ENCODE data around the gene GABRG3. TPM values are rescaled to one million over a fixed set of nuclear protein-coding genes. Genes with fewer than 3 reads are reported as not detected.

Gene GABRG3
- total and polyA plus RNA-seq, 8 donors, result 0.35 TPM; not detected in 7

GRCh38 chr15:27064080-27064479, 93.1 kb downstream of the GABRG3 start:
- intact Hi-C loops (cut with DNase I), result no loop called here
- Histone ChIP-seq H3K27ac (no peak overlapping the region), H3K27me3 (no peaks in the 10 kb centered on the region), H3K4me3 (no peak overlapping the region), H3K4me1 (no peaks in the 10 kb centered on the region), H3K9me3 (no peaks in the 10 kb centered on the region), H3K36me3 (no peaks in the 10 kb centered on the region)
- FAIRE-seq, result no peak
- WGBS, 2 donors, result 77 to 92% methylated on average over 12 of the region's 12 CpGs
- ATAC-seq, result no peak
- no peak for DNase-seq
- TF ChIP-seq CTCF (IDR thresholded peaks at IDR 0.05), result no peak

GRCh38 chr15:27065151-27065550, 94.2 kb downstream of the GABRG3 start:
- intact Hi-C loops (cut with DNase I), result no loop called here
- ATAC-seq (no peak), FAIRE-seq (no peak), DNase-seq (no peak)
- TF ChIP-seq CTCF (IDR thresholded peaks at IDR 0.05), result no peak
- Histone ChIP-seq H3K27ac (no peak overlapping the region), H3K4me3 (no peak overlapping the region), H3K9me3 (no peaks in the 10 kb centered on the region), H3K27me3 (no peaks in the 10 kb centered on the region), H3K36me3 (no peaks in the 10 kb centered on the region), H3K4me1 (no peaks in the 10 kb centered on the region)
- WGBS, 2 donors, result 58 to 62% methylated on average over 7 of the region's 7 CpGs

GRCh38 chr15:27065785-27066184, 94.8 kb downstream of the GABRG3 start:
- H3K4me1 ChIP-seq, result no peaks in the 10 kb centered on the region
- H3K4me3 ChIP-seq, result no peak overlapping the region
- no peak for TF ChIP-seq CTCF (IDR thresholded peaks at IDR 0.05)
- H3K9me3 ChIP-seq, result no peaks in the 10 kb centered on the region
- intact Hi-C loops (cut with DNase I), result no loop called here
- H3K27ac ChIP-seq, result no peak overlapping the region
- FAIRE-seq, result no peak
- 48 to 60% methylated on average over 4 of the region's 4 CpGs for WGBS, 2 donors
- H3K36me3 ChIP-seq, result no peaks in the 10 kb centered on the region
- no peaks in the 10 kb centered on the region for H3K27me3 ChIP-seq
- no peak for ATAC-seq
- no peak for DNase-seq

- no peaks in the 10 kb centered on the region for H3K36me3 ChIP-seq
- no peak overlapping the region for H3K27ac ChIP-seq
- H3K4me3 ChIP-seq, result no peak overlapping the region
- H3K27me3 ChIP-seq, result no peaks in the 10 kb centered on the region
- 47 to 56% methylated on average over 2 of the region's 2 CpGs for WGBS, 2 donors
- no peak for DNase-seq
- intact Hi-C loops (cut with DNase I), result no loop called here
- FAIRE-seq, result no peak
- H3K4me1 ChIP-seq, result no peaks in the 10 kb centered on the region
- no peak for ATAC-seq
- H3K9me3 ChIP-seq, result no peaks in the 10 kb centered on the region
- TF ChIP-seq CTCF (IDR thresholded peaks at IDR 0.05), result no peak
Measured at GRCh38 chr15:27066446-27066845, 95.5 kb downstream of the GABRG3 start.

GRCh38 chr15:27067175-27067574, 96.2 kb downstream of the GABRG3 start:
- no peak for DNase-seq
- intact Hi-C loops (cut with DNase I), result no loop called here
- WGBS, 2 donors, result 70 to 76% methylated on average over 12 of the region's 12 CpGs
- no peak overlapping the region for H3K4me3 ChIP-seq
- no peaks in the 10 kb centered on the region for H3K27me3 ChIP-seq
- no peaks in the 10 kb centered on the region for H3K9me3 ChIP-seq
- ATAC-seq, result no peak
- H3K4me1 ChIP-seq, result no peaks in the 10 kb centered on the region
- no peak overlapping the region for H3K27ac ChIP-seq
- no peak for FAIRE-seq
- H3K36me3 ChIP-seq, result no peaks in the 10 kb centered on the region
- no peak for TF ChIP-seq CTCF (IDR thresholded peaks at IDR 0.05)
